ENCODE measurements around the gene LIMK2.
"Not testable (repeated sequence)": the region's sequence is repeated elsewhere in the genome, so short reads cannot be mapped to it uniquely, and the experiment has no call there.

LIMK2 gene

DNA sequence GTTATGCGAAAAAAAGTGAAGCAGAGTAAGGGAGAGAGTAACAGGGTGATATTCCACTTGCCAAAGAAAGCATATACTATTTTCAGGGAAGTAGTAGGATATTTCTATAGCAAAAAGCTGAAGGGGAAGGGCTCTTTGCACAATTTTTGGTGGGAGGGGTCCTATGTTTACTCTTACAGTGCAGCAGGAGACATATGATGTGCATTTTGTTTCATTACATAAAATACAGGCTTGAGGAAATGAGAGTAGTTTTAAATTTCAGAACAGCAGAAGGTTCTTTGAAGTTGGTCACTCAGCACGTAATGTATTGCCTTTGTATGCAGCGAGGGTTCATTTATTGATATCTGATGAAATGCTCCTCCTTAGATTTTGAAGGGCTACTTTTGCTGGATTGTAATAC is 83.3 kb downstream of the LIMK2 start:
- FAIRE-seq, result no peak

DNA sequence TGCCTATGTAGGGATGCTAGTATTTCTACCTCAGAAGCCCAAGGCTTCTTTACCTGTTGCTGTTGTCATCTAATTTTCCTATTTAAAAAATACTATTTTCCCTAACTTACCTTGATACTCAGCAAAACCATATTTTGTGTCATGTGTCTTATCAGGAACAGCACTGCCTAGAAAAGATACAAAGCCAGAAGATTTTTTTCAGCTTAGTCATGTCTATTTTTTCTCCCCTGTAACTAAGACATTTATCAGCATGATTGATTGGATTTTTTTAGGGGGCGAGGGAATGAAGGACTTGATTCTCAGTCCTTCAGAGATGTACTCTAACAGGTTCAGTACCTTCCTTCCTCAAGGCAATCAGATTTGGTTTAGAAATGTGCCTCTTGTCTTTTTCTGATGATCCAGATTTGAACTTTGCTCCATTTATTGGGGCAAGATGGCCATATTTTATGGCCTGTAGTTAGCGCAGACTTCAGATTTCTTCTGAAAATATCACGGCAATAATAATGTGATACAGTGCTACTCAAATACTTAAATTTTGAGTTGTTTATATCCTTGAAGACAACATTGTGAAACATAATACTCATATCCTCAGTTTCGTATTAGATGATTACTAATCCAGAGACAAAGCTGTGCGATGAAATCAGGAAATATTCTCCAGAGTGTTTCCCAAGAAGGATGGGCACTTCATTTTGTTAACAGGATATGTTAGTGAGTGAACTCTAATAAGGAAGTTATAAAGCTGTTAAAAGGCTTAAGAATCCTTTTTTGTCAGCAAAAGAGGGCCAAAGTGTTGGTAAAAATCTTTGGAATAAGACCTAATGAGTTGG is 83.9 kb downstream of the LIMK2 start:
- no peak for FAIRE-seq

DNA sequence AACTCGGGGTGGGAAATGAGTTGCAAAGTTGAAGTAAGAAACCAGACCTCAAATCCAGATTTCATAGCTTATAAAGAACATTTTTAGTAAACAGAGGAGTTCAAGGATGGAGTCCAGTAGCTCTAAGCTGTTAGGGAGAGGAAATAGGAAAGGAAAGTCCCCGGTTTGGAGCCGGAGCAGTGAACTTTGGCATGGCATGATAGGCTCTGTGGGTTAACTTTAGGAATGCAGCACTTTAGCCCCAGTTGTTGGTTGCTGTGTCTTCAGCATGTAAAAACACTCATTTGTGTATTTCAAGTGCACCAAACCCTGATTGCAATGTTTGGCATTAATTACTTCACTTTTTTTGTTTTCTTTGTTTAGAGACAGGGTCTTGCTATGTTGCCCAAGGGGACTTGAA is 88.8 kb downstream of the LIMK2 start:
- FAIRE-seq, result no peak

DNA sequence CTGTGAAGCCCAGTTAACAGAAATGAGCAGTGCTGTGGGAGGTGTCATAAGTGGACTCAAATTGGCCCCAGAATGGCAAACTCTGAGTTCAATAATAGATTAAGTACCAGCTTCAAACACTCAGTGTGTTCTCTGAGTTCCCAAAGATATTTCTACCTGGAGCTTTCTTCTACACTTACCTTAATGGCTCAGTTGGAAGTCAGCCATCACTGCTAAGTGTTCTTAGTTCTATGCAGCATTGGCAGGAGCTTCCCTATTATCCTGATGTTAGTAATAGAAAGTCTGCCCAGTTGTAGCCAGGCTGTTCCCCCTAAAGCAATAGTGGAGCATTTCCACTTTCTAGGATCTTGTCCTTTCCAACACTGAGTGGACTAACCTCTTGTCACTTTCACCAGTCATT is 89.9 kb downstream of the LIMK2 start:
- no peak for FAIRE-seq

DNA sequence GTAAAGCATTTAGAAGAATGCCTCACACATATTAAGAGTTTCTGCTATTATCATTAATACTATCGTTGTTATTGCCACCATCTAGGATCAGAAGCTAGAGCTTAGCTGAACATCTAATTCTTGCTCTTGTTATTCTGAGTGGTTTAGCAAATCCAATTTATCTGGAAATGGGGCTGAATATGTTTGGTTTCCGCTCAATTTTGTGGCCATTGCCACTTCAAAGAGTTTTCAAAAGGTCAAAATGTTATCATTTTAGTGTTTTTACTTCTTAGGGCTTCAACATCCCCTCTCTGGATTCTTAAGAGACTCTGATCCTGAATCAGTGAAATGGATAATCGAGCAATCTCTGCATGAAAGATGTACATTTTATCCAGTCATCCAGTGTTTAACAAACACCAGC is 90.4 kb downstream of the LIMK2 start:
- no peak for FAIRE-seq

DNA sequence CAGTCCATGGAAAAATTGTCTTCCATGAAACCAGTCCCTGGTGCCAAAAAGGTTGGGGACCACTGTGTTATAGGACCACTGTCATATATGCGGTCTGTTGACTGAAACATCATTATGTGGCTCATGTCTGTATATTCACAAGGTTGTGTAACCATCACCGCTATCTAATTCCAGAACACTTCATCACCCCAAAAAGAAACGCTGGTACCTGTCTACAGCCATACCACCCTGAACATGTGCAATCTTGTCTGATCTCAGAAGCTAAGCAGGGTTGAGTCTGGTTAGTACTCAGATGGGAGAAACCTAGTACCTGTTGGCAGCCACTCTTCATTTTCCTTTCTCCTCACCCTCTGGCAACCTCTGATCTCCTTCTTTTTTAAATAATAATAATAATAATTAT is 93.1 kb downstream of the LIMK2 start:
- no peak for FAIRE-seq

DNA sequence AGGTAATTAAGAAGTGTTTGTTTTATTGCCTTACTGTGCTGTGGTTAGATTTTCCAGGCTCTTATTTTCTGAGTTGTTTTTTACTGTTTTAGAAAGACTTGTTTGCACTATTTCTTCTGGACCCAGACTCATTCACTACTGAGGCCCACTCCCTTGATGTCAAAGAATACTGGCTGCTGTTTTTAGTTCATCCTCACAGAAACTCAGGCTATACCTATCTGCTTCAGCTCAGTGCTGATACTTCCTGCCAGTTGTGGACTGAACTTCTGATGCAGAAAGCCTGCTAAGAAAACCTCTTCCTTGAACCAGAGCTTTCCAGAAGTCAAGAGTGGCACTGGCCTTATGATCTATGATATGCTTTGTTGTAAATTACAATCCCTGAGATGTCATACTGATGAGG is 96.1 kb downstream of the LIMK2 start:
- FAIRE-seq, result no peak

DNA sequence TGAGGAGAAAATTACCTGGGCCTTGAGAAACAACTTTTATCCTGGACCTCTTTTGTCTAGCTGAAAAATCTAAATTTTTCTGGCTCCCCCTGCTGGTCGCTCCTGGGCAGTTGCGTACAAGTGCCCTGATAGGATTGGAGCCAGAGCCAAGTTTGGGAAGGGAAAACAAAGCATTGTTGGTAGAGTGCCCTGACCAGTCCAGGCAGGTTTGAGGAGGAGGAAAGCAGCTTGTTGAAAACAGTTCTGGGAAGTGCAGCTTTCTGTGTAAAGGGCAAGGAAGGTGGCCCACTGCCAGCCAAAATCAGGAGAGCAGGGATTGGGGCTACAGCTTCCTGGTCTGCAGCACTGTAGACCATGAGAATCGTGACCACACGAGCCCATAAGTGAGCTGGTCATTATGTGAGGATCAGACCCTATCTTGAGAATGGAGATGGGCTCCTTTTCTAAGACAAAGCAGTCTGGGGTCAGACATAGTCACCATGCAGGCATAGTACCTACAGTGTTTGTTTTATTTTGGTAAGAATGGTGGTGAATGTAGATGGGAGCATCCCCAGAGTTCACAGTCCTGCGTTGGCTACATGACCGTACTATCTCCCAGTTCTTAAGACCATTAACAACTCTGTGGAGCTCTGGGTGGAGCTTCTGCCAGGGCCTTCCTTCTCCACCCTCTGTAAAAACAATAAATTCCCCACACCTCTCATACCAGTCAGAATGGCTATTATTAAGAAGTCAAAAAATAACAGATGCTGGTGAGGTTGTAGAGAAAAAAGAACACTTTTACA is 101.5 kb downstream of the LIMK2 start:
- no peak for FAIRE-seq

DNA sequence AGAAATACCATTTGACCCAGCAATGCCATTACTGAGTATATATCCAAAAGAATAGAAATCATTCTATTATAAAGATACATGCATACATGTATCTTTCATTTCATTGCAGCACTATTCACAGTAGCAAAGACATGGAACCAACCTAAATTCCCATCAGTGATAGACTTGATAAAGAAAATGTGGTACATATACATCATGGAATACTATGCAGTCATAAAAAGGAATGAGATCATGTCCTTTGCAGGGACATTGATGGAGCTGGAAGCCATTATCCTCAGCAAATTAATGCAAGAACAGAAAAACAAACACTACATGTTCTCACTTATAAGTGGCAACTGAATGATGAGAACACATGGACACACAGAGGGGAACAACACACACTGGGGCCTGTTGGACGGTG is 102.1 kb downstream of the LIMK2 start:
- FAIRE-seq, result not testable (repeated sequence)

DNA sequence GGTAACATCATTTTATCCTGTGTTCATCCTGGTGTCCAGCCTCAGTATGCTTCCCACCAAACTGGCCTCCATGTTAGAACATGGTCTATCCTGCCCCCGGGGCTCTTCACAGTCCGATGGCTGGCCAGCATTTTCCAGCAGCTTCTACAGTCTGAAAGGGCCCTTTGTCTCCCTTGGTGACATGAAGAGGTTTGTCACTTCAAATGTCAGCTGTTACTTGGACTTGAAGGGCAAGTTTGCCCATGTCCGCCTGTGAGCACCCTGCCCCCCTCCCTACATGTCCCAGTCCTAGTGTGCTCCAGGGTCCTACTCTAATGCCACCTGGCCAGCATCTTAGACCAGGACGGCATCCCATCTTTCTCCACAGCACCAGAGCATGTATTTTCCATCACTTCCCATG is 109.3 kb downstream of the LIMK2 start:
- FAIRE-seq, result no peak

DNA sequence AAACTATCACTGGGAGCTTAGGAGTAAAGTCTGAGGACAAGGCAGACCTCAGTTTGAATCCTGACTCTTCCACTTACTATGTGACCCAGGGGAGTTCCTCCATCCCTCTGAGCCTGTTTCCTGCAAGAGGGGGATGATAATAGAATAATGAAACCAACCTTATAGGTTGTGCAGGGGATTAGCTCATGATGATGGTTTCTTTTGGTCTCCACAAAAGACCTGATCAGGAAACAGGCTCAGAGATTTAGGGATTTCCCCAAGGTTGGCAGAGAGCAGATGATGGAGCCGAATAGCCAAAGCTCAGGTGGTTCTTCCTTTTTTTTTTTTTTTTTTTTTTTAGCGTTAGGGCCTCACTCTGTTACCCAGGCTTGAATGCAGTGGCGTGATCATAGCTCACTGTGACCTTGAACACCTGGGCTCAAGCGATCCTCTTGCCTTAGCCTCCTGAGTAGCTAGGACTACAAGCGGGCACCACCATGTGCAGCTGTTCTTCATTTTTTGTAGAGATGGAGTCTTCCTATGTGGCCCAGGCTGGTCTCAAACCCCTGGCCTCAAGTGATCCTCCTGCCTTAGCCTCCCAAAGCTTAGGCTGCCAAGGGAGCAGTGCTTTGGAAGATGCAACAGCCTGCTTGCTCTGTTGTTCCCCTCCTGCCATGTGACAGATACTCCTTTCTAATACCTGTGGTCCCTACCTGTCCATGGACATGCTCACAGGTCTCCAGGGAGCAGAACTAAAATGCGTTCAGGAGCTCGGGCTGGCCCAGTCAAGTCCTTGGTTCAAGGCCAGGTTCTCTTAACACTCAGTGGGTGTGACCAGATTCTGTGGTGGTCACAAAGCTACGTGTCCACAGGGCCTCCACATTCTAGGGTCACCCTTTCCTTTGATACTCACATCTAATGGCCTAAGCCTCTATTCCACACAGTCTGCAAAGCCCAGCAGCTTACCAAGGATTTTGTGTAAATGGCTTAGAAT is 111.8 kb downstream of the LIMK2 start:
- FAIRE-seq, result no peak

DNA sequence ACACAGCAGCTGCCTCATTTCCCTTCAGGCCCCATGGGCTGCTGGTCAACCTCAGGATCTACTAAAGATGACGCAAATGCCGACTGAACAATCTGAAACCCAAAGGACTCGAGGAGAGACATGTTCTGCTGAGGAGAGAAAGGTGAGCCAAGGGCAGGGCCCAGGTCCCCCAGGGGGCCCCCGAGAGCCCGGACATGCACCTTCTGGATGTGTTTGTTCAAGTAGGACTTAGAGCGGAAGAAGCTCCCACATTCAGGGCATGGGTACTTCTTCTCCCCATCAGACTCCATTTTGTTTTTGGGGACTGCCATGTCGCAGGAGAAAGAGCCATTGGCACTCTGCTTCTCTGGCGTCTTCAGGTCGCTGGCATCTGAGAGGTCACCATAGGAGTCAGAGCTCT is 114.8 kb downstream of the LIMK2 start:
- FAIRE-seq, result no peak

DNA sequence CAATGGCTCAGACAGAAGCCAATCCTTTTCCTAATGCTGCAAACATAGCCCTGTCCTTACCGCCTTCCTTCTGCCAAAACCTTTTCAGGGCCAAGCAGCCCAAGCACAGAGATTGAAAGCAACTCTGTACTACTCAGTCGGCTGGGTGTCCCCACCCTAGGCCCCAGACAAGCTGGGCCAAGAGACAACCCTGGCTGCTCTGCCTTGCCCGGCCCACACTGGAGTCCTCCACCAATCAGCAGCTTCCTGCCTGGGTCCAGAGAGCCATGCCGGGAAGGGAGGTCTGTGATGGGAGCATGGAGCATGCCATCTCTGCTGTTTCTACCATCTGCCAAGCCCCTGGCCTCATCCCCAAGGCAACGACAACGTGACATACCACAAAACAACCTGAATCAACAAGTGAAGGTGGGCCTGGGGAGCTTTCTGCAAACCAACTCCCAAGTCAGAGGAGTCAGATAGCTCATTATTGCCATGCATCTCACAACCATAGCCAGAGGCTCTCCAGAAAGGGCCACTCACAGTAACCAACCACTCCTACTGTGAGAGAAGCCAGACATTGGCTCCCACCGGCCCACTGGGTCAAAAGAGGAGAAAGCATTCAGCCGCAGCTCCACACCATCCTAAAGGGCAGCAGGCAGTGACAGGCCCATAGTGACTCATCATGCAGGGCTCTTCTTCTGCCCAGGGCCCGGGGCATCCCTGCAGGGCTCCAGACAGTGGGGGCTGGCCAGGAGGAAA is 115.9 kb downstream of the LIMK2 start:
- FAIRE-seq, result no peak

DNA sequence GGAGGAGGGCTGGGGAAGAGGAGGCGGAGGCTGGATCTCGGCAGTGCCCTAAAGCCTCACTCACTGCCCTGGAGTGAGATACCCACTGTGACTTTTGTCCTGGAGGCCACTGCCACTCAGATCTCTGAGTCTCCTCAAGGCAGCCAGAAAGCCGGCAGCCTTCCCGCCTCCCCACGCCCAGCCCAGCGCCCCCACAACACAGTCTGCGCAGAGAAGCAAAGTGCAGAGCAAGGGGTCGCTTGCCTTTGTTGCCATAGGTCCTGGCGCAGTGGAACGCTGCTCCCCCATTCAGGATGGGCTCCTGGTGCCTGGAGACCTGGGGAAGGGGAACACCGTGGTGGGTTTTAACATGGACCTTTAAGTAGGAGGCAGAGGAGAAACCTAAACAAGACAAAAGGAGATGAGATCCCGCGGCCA is 116.5 kb downstream of the LIMK2 start:
- no peak for FAIRE-seq

DNA sequence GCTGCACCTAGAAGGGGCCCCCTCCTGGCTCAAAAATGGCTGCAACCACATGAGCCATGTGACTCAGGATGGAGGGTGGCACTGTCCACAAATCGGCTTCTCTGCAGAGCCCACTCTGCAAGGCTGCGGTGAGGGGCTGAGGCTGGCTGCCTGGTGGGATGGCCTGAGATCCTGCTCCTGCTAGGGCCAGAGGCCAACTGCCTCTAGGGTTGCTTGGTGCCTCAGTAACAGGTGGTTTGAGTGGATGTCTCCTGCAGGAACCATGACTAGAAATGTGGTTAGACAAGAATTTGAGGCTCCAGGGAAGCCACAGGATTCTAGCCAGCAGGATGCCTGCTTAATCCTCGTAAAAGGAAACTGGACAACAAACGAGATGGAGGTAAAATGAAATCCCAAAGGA is 116.9 kb downstream of the LIMK2 start:
- FAIRE-seq, result no peak

All from A204.1 (cell line).